Activated T-helper 1 cell treated with anti-CD3 and anti-CD28 coated beads, Interleukin-12 subunit alpha, Interleukin-12 subunit beta, Interleukin-2, Interleukin-4 antibody, amounts not matched to agents 30 ng/mL and 10 ng/mL and 1 ng/mL, durations not matched to agents 14 hours and 24 hours and 36 hours (primary cell): ENCODE results near the gene RABL2B. TPM values are rescaled to one million over a fixed set of nuclear protein-coding genes. Genes with fewer than 3 reads are reported as not detected.

Experiments used
- DNase-seq: peaks from one replicate; pipeline ENCODE4 v3.0.0; 2021; ENCODE audit warnings: low spot score
- H3K27ac Mint-ChIP-seq: one replicate; pipeline ENCODE4 v1.8.0; 2021; ENCODE audit warnings: mild to moderate bottlenecking, mixed read lengths
- H3K27me3 Mint-ChIP-seq: one replicate; pipeline ENCODE4 v1.8.0; 2022; ENCODE audit warnings: mild to moderate bottlenecking, moderate library complexity, mixed read lengths; ENCODE audit not compliant: insufficient read depth
- H3K36me3 Mint-ChIP-seq: one replicate; pipeline ENCODE4 v1.8.0; 2021; ENCODE audit warnings: low read depth, mixed read lengths
- H3K4me1 Mint-ChIP-seq: one replicate; pipeline ENCODE4 v1.8.0; 2021; ENCODE audit warnings: low read depth, mixed read lengths
- H3K4me3 Mint-ChIP-seq: one replicate; pipeline ENCODE4 v1.8.0; 2021; ENCODE audit warnings: mild to moderate bottlenecking, moderate library complexity, mixed read lengths
- H3K9me3 Mint-ChIP-seq: one replicate; pipeline ENCODE4 v1.8.0; 2021; ENCODE audit warnings: mixed read lengths
- intact Hi-C: fragments of 100-400 bp; cut with micrococcal nuclease; formaldehyde crosslinking; loops from one replicate; pipeline ENCODE4 v1.15.1; 2024
- total RNA-seq: library from RNA; stranded (reverse); gene quantifications from 2 replicates; pipeline ENCODE4 v1.2.3, GENCODE V29; 2022

RABL2B gene
- total RNA-seq, 1 donor from 2014 or later: 30.7 TPM

DNA sequence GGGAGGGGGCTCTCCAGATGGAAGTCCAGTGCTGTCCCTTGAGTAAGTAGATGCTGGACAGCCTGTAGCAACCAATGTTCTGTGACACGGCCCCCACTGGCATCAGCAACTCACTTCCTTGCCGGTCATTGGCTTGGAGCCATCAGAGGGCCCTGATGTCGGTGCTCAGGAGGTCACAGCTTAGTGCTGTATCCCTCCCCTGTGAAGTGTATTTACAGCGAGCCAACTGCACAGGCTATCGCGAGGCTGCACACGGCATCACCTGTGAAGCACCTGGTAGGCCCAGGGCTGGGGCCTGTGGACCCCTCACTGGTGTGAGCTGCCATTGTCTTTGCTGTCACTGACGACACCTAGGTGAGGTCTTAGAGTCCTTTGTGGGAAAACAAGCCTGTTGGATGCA, 58.8 kb downstream of the RABL2B start:
- no peak for DNase-seq
- Mint-ChIP-seq H3K4me3 (no peak overlapping the region), H3K4me1 (no peaks in the 10 kb centered on the region), H3K27ac (no peak overlapping the region), H3K27me3 (no peaks in the 10 kb centered on the region), H3K9me3 (no peaks in the 10 kb centered on the region), H3K36me3 (no peaks in the 10 kb centered on the region)
- intact Hi-C loops: no loop called here

DNA sequence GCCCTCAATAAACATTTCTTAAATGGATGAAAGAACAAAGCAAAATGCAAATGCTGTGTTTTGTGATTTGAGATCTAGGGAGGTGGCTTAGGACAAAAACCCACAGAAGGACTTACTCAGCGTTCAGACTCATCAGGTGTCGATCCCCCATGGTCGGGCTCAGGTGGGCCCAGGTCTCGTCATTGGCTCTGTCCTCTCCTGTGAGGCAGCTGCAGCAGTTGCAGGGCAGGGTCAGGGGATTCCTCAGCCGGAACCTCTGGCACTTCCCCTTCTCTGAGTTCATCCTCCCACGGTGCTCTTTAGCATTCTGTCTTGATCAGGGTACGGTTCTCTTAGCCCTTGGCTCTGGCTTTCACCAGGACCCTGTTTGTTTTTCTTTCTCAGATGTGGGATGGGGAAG, 59.4 kb downstream of the RABL2B start:
- H3K4me1 Mint-ChIP-seq: no peaks in the 10 kb centered on the region
- H3K4me3 Mint-ChIP-seq: no peak overlapping the region
- no peaks in the 10 kb centered on the region for H3K9me3 Mint-ChIP-seq
- H3K27me3 Mint-ChIP-seq: no peaks in the 10 kb centered on the region
- intact Hi-C loops: no loop called here
- no peak overlapping the region for H3K27ac Mint-ChIP-seq
- DNase-seq: no peak
- H3K36me3 Mint-ChIP-seq: no peaks in the 10 kb centered on the region

DNA sequence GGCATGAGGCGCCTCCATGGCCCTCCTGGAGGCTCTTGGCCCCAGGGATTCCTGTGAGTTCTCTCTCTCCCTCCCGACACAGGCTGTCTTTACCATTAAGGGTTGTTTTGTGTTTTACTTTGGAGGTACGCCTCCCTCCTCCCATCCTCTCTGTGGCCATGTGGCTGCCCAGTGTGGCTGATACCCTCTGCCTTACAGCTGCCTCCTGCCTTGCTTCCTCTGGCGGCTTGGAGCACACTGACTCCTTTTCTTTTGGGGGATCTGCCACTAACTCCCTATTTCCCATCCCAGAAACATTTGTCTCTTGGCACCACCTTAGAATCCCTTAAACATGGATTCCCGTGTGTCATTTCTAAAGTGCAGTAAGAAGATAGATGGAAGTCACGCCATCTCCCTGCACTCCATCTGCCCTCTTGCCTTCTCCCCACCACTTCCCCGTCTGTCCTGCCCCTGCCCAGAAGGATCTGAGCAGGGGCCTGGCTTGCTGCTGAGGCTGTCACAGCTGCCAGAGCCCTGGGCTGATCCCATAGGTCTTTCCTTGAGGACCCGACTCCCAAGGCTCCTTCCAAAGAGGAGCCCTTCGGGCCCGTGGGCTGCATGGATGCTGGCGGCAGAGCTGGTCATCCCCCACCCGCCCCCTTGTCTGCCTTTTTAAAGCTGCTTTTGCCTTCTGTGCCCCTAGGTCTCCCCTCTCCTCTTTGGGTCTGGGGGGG, 60.6 kb downstream of the RABL2B start:
- H3K4me1 Mint-ChIP-seq: no peaks in the 10 kb centered on the region
- intact Hi-C loops: no loop called here
- H3K4me3 Mint-ChIP-seq: no peak overlapping the region
- DNase-seq: no peak
- no peaks in the 10 kb centered on the region for H3K9me3 Mint-ChIP-seq
- no peaks in the 10 kb centered on the region for H3K36me3 Mint-ChIP-seq
- H3K27ac Mint-ChIP-seq: no peak overlapping the region
- no peaks in the 10 kb centered on the region for H3K27me3 Mint-ChIP-seq

DNA sequence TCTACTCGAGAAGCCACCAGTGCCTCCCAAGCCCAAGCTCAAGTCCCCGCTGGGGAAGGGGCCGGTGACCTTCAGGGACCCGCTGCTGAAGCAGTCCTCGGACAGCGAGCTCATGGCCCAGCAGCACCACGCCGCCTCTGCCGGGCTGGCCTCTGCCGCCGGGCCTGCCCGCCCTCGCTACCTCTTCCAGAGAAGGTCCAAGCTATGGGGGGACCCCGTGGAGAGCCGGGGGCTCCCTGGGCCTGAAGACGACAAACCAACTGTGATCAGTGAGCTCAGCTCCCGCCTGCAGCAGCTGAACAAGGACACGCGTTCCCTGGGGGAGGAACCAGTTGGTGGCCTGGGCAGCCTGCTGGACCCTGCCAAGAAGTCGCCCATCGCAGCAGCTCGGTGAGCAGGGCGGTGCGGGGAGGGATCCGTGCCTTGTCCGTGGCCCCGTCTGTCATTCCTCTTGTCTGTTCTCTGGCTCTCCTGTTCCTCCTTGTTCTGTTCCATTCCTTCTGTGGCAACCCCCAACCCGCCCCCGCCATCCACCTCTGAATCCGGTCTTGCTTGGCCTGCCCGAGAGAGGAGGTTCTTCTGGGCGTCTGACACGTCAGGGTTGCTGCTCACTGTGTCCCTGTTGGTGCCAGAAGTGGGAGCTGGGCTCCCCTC, 61.3 kb downstream of the RABL2B start:
- Mint-ChIP-seq H3K27ac (no peak overlapping the region), H3K4me3 (no peak overlapping the region), H3K9me3 (no peaks in the 10 kb centered on the region), H3K4me1 (no peaks in the 10 kb centered on the region), H3K27me3 (no peaks in the 10 kb centered on the region), H3K36me3 (no peaks in the 10 kb centered on the region)
- no peak for DNase-seq
- intact Hi-C loops: no loop called here

DNA sequence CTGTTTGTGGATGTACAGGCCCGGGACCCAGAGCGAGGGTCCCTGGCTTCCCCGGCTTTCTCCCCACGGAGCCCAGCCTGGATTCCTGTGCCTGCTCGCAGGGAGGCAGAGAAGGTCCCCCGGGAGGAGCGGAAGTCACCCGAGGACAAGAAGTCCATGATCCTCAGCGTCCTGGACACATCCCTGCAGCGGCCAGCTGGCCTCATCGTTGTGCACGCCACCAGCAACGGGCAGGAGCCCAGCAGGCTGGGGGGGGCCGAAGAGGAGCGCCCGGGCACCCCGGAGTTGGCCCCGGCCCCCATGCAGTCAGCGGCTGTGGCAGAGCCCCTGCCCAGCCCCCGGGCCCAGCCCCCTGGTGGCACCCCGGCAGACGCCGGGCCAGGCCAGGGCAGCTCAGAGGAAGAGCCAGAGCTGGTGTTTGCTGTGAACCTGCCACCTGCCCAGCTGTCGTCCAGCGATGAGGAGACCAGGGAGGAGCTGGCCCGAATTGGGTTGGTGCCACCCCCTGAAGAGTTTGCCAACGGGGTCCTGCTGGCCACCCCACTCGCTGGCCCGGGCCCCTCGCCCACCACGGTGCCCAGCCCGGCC, 62.1 kb downstream of the RABL2B start:
- Mint-ChIP-seq H3K4me3 (no peak overlapping the region), H3K36me3 (no peaks in the 10 kb centered on the region), H3K27ac (no peak overlapping the region), H3K4me1 (no peaks in the 10 kb centered on the region), H3K9me3 (no peaks in the 10 kb centered on the region), H3K27me3 (no peaks in the 10 kb centered on the region)
- DNase-seq: no peak
- intact Hi-C loops: no loop called here

DNA sequence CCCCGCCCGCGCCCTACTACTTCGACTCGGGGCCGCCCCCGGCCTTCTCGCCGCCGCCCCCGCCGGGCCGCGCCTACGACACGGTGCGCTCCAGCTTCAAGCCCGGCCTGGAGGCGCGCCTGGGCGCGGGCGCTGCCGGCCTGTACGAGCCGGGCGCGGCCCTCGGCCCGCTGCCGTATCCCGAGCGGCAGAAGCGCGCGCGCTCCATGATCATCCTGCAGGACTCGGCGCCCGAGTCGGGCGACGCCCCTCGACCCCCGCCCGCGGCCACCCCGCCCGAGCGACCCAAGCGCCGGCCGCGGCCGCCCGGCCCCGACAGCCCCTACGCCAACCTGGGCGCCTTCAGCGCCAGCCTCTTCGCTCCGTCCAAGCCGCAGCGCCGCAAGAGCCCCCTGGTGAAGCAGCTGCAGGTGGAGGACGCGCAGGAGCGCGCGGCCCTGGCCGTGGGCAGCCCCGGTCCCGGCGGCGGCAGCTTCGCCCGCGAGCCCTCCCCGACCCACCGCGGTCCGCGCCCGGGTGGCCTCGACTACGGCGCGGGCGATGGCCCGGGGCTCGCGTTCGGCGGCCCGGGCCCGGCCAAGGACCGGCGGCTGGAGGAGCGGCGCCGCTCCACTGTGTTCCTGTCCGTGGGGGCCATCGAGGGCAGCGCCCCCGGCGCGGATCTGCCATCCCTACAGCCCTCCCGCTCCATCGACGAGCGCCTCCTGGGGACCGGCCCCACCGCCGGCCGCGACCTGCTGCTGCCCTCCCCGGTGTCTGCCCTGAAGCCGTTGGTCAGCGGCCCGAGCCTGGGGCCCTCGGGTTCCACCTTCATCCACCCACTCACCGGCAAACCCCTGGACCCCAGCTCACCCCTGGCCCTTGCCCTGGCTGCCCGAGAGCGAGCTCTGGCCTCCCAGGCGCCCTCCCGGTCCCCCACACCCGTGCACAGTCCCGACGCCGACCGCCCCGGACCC, 62.9 kb downstream of the RABL2B start:
- Mint-ChIP-seq H3K9me3 (no peaks in the 10 kb centered on the region), H3K4me3 (no peak overlapping the region), H3K36me3 (no peaks in the 10 kb centered on the region), H3K4me1 (no peaks in the 10 kb centered on the region), H3K27ac (no peak overlapping the region), H3K27me3 (no peaks in the 10 kb centered on the region)
- DNase-seq: no peak
- intact Hi-C loops: no loop called here

DNA sequence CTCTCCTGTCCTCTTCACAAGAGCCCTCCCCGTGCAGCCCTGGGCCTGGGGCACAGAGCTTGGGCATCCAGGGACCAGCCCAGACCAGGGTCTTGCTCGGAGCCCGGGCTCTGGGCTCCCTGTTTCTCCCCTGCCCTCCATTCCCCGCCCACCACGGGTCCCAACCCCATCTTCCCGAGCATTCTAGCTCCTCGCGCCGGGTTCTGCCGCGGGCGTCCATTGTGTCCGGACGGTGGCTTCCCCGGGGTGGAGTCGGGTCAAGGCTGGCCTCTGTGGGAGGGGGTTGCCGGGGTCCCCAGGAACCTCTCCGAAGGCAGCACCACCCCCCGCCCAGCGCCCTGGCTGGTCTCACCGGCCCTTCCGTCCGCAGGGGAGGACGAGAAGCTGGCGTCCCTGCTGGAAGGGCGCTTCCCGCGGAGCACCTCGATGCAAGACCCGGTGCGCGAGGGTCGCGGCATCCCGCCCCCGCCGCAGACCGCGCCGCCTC, 63.6 kb downstream of the RABL2B start:
- Mint-ChIP-seq H3K4me3 (no peak overlapping the region), H3K9me3 (no peaks in the 10 kb centered on the region), H3K4me1 (no peaks in the 10 kb centered on the region), H3K27ac (no peak overlapping the region), H3K27me3 (no peaks in the 10 kb centered on the region), H3K36me3 (no peaks in the 10 kb centered on the region)
- DNase-seq: no peak
- intact Hi-C loops: no loop called here

DNA sequence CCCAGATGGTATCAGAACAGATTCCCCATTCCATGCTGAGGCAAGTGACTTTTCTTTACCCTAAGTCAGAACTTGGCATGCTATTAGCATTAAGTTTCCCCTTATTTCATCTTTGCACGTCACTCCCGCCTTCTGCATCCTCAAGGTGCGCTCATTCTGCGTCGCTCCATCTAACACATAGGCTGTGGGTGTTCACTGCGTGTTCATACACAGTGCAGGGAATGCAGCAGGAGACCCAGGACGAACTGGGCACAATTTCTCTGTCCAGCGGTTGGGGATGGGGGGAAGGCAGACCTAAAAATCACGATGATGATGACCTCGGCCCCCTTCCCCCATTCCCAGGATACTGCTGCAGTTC, 65.1 kb downstream of the RABL2B start:
- H3K27me3 Mint-ChIP-seq: no peaks in the 10 kb centered on the region
- no peak for DNase-seq
- H3K4me3 Mint-ChIP-seq: no peak overlapping the region
- no peak overlapping the region for H3K27ac Mint-ChIP-seq
- H3K9me3 Mint-ChIP-seq: no peaks in the 10 kb centered on the region
- intact Hi-C loops: no loop called here
- no peaks in the 10 kb centered on the region for H3K36me3 Mint-ChIP-seq
- no peaks in the 10 kb centered on the region for H3K4me1 Mint-ChIP-seq

DNA sequence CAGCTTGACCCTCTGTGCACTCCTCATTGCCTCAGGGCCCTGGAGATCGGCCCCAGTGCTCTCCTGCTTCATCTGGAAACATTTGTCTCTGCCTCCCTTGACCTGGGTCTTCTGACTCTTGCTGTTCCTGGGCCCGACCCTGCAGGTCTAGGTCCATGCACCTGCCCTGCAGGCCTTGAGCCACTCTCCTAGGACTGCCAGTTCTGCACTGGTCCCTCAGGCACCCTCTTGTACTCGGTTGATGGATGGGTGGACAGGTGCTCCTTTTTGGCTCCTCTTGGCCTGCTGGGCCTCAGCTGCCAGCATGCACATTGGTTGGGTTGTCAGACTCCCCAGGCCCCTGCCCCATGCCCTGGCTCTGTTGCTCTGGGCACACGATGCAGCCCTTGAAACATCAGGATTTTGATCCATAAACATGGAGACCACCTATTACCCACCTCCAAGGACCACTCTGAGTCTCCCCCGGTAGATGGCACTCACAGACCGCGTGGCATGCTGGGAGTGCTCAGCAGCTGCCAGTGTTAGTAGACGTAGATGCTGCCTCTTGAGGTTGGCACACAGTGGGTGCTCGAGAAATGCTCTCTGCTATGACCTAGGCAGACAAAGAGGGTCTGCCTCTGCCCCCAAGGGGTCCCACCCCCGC, 65.6 kb downstream of the RABL2B start:
- no peaks in the 10 kb centered on the region for H3K4me1 Mint-ChIP-seq
- H3K9me3 Mint-ChIP-seq: no peaks in the 10 kb centered on the region

More for the DNA sequence above, 65.6 kb downstream of the RABL2B start:
- intact Hi-C loops: no loop called here
- Mint-ChIP-seq H3K27ac (no peak overlapping the region), H3K4me3 (no peak overlapping the region), H3K36me3 (no peaks in the 10 kb centered on the region), H3K27me3 (no peaks in the 10 kb centered on the region)
- DNase-seq: no peak

Other genes starting within 250 kb of the RABL2B start
- 5.5 TPM in 2 replicates for gene KLHDC7B, start 237.7 kb downstream of the RABL2B start, total RNA-seq
- 0.83 TPM in 1 of 2 replicates, not detected in the other for gene SYCE3, start 220.7 kb downstream of the RABL2B start, total RNA-seq
- gene CPT1B, start 205.2 kb downstream of the RABL2B start, total RNA-seq: 65.6 and 68.2 TPM in 2 replicates
- 81.0 and 88.7 TPM in 2 replicates for gene CHKB, start 200.8 kb downstream of the RABL2B start, total RNA-seq
- gene MAPK8IP2, start 182.8 kb downstream of the RABL2B start, total RNA-seq: 0.08 and 0.17 TPM in 2 replicates
- gene ARSA, start 155.5 kb downstream of the RABL2B start, total RNA-seq: 26.2 and 27.3 TPM in 2 replicates
- gene SHANK3, start 110.8 kb downstream of the RABL2B start, total RNA-seq: 0.05 and 0.10 TPM in 2 replicates
- gene ACR, start 45.4 kb downstream of the RABL2B start, total RNA-seq: not detected in 2 replicates